Lower leg skin (tissue), 4 donors: ENCODE data around the gene ABCA3. TPM values are rescaled to one million over a fixed set of nuclear protein-coding genes. Genes with fewer than 3 reads are reported as not detected.

Experiments used
- DNase-seq, 2 donors: peaks; one replicate each; pipeline ENCODE4 v3.0.0-alpha.2; 2019; ENCODE audit warnings: low spot score in 2 of 2
- H3K4me3 ChIP-seq: fragments of 200-600 bp; sonication (generic); 2 replicates; pipeline ENCODE4 v1.5.1; 2017; ENCODE audit warnings: mild to moderate bottlenecking, low read depth; ENCODE audit not compliant: poor library complexity, severe bottlenecking
- POLR2A ChIP-seq, 2 donors: fragments of 450-650 bp; IDR thresholded peaks; one replicate each; pipeline ENCODE4 v1.6.1; 2016 to 2017; ENCODE audit warnings: antibody characterized with exemption in 2 of 2, mild to moderate bottlenecking in 1 of 2, moderate library complexity in 1 of 2
- WGBS, 2 donors: methylation state at CpG; one replicate each; pipeline ENCODE4 v1.1.5; 2018; 5-methylcytosine and 5-hydroxymethylcytosine counted together
- intact Hi-C: fragments of 100-400 bp; cut with DNase I; formaldehyde crosslinking; loops from one replicate; pipeline ENCODE4 v1.15.0; 2023; ENCODE audit warnings: low total_unique reads
- total RNA-seq, 4 donors: library from RNA; depleted of rRNA; stranded (reverse); fragments of >200 nt; gene quantifications; one replicate each; pipeline ENCODE4 v1.1.0, GENCODE V29; 2016
- TF ChIP-seq, protein P1 (sequence below), 3 donors: fragments of 450-650 bp; IDR thresholded peaks; one replicate each; pipeline ENCODE4 v1.5.1; 2016; ENCODE audit warnings: antibody characterized with exemption in 3 of 3, mild to moderate bottlenecking in 3 of 3, moderate library complexity in 2 of 3

ABCA3 gene
- total RNA-seq, 4 donors from 2014 or later, result 5.4 to 10.3 (median 9.5) TPM

DNA sequence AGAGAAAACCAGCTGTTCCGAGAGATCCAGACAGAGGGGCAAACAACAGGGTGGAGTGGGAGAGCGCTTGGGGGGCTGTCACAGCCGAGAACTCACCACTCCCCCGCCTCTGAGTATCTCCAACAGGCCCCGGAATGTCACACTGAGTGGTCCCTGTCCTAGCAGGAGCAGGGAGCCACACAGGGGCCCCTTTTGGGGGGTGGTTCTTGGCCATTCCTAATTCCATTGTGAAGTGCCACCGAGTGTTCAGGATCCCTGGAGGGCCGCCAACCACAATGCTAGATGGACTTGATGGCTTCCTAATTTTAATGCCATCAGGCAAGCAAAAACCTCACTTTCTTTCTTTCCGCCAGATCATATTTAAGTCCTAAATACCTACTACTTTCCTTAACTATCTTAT lies 16.8 kb downstream of the ABCA3 start:
- H3K4me3 ChIP-seq, result no peak overlapping the region
- intact Hi-C loops, result no loop called here
- 90% methylated on average over 8 of the region's 8 CpGs for WGBS, 2 donors
- no peak for DNase-seq
- TF ChIP-seq POLR2A (IDR thresholded peaks at IDR 0.05), result no peak
- TF ChIP-seq, protein P1, sequence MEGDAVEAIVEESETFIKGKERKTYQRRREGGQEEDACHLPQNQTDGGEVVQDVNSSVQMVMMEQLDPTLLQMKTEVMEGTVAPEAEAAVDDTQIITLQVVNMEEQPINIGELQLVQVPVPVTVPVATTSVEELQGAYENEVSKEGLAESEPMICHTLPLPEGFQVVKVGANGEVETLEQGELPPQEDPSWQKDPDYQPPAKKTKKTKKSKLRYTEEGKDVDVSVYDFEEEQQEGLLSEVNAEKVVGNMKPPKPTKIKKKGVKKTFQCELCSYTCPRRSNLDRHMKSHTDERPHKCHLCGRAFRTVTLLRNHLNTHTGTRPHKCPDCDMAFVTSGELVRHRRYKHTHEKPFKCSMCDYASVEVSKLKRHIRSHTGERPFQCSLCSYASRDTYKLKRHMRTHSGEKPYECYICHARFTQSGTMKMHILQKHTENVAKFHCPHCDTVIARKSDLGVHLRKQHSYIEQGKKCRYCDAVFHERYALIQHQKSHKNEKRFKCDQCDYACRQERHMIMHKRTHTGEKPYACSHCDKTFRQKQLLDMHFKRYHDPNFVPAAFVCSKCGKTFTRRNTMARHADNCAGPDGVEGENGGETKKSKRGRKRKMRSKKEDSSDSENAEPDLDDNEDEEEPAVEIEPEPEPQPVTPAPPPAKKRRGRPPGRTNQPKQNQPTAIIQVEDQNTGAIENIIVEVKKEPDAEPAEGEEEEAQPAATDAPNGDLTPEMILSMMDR (IDR thresholded peaks at IDR 0.05), result no peak

DNA sequence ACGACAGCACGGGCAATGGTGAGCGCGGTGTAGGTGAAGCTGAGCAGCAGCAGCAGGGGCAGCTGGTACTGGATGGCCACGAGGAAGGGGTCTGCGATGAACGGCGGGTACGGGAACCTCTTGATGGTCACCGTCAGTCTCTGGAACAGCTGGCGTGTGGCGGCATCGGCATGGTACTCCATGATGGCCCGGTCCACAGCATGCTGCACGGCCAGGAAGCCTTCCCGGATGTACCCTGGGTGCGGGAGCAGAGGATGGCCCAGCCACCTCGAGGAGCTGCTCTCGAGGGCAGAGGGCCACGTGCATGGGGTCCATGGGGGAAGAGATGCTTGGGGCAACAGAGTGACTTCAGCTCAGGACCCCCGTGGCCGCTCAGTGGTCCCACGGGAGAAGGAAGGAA lies 20.9 kb downstream of the ABCA3 start:
- DNase-seq, result no peak
- WGBS, 2 donors, result 86 to 94% methylated on average over 16 to 23 of the region's 23 CpGs

DNA sequence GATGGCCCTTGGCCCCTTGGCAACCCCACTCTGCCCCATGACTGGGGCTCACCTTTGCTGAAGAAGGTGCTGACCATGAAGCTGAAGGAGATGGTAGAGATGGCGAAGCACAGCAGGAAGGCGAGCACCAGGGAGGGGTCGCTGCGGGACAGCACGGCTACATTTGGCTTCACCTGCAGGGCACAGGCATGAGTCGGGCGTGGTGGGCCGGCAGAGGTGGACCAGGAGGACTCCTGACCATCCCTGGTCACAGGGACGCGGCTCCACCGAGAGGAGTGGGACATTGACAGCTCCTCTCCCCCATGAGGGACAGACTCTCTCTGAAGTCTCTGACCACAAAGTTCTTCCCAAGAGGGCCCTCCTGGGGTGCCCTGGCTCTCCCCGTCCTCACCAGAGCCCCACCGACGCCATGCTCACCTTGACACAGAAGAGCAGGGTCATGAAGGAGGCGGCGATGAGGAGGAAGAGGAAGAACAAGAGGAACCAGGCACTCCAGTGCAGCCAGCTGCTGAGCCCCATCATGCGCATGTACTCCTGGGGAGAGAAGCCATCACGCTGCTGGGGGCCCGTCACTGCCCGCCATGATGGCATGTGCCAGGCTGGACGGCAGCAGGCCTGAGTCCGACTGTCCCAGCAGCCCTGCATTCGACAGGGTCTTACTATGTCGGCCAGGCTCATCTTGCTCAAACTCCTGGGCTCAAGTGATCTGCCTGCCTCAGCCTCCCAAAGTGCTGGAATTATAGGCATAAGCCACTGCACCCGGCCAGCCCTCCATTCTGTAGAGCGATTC lies 23.1 kb downstream of the ABCA3 start:
- no peak for TF ChIP-seq POLR2A (IDR thresholded peaks at IDR 0.05)
- TF ChIP-seq, protein P1 (IDR thresholded peaks at IDR 0.05), result no peak
- intact Hi-C loops, result no loop called here
- no peak for DNase-seq
- no peak overlapping the region for H3K4me3 ChIP-seq
- WGBS, 2 donors, result 91 to 94% methylated on average over 26 of the region's 26 CpGs

More for the DNA sequence above, 20.9 kb downstream of the ABCA3 start:
- H3K4me3 ChIP-seq, result no peak overlapping the region
- TF ChIP-seq, protein P1 (IDR thresholded peaks at IDR 0.05), result no peak
- TF ChIP-seq POLR2A (IDR thresholded peaks at IDR 0.05), result no peak
- intact Hi-C loops, result no loop called here

DNA sequence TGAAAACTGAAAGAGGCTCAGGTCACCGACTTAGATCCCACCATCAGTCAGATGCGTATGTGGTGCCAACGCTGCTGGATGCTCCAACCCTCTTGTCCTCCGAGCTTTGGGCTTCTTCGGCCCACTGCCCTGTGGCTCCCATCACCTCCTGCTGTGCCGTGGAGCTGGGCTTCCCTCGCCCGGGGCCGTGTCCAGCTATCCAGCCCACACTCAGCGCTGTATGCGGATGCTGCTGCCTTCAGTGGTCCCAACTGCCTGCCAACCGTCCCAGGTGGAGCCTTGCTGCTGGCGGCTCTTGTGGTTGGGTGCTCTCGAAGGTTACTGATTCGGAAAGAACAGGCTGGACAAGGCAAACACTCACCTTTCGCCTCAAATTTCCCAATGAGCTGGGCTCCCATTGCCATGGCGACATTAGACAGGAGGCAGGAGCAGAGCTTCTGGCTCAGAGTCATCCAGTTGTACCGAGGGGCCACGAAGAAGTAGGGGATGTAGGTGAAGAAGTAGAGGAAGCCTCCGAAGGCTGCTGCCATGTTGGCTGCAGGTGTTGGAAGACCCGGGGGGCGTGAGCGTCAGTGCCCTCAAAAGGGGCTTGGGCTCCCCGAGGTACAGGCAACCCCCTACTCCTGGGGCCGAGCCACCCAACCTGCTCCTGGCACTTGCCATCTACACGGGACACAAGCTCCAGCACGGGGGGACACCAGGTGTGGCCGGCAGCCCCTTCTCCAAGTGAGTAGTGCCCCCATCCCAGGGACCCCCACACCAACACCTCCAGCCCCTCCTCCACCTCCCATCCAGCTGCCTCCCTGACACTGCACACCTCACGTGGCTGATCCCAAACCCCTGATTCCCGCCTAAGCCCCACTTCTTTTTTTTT lies 32.2 kb downstream of the ABCA3 start:
- intact Hi-C loops, result no loop called here
- H3K4me3 ChIP-seq, result no peak overlapping the region
- 90 to 96% methylated on average over 30 of the region's 30 CpGs for WGBS, 2 donors
- DNase-seq, result no peak
- no peak for TF ChIP-seq POLR2A (IDR thresholded peaks at IDR 0.05)
- TF ChIP-seq, protein P1 (IDR thresholded peaks at IDR 0.05), result no peak

DNA sequence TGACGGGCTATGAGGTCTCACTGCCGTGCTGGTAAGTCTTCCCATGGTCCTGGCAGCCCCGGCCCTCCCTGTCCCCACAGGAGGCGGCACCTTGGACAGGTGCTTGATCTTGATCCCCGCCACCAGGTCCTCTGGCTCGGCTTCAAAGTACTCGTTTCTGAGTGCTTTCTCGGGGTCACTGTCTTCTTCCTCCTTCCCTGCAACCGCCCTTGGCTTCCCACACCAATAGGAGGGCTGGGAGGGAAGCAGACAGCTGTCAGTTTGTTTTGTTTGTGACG lies 40.7 kb downstream of the ABCA3 start:
- intact Hi-C loops, result loop anchor here (2.0 kb wide), 1 partner anchor 75 kb away; no protein-coding TSS in a partner anchor
- 74 to 75% methylated on average over 9 to 10 of the region's 10 CpGs for WGBS, 2 donors
- H3K4me3 ChIP-seq, result no peak overlapping the region
- TF ChIP-seq, protein P1 (IDR thresholded peaks at IDR 0.05), result no peak
- DNase-seq, result no peak
